ENCODE data around the gene OSGIN1.

GRCh38 chr16:83930730-83931500 is 22.1 kb upstream of the OSGIN1 start:
- TF ChIP-seq, protein P1, sequence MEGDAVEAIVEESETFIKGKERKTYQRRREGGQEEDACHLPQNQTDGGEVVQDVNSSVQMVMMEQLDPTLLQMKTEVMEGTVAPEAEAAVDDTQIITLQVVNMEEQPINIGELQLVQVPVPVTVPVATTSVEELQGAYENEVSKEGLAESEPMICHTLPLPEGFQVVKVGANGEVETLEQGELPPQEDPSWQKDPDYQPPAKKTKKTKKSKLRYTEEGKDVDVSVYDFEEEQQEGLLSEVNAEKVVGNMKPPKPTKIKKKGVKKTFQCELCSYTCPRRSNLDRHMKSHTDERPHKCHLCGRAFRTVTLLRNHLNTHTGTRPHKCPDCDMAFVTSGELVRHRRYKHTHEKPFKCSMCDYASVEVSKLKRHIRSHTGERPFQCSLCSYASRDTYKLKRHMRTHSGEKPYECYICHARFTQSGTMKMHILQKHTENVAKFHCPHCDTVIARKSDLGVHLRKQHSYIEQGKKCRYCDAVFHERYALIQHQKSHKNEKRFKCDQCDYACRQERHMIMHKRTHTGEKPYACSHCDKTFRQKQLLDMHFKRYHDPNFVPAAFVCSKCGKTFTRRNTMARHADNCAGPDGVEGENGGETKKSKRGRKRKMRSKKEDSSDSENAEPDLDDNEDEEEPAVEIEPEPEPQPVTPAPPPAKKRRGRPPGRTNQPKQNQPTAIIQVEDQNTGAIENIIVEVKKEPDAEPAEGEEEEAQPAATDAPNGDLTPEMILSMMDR (IDR thresholded peaks at IDR 0.05): no peak
- no peak for TF ChIP-seq POLR2A (IDR thresholded peaks at IDR 0.05)
